HG02973 (cell line): Measurements from ENCODE around the gene ZDHHC5.

Experiments used
- ATAC-seq: cut with Tn5 transposase; IDR thresholded peaks from one replicate; pipeline ENCODE4 v1.9.1; 2021; ENCODE audit warnings: moderate library complexity; ENCODE audit not compliant: unreplicated experiment

ZDHHC5 gene

DNA sequence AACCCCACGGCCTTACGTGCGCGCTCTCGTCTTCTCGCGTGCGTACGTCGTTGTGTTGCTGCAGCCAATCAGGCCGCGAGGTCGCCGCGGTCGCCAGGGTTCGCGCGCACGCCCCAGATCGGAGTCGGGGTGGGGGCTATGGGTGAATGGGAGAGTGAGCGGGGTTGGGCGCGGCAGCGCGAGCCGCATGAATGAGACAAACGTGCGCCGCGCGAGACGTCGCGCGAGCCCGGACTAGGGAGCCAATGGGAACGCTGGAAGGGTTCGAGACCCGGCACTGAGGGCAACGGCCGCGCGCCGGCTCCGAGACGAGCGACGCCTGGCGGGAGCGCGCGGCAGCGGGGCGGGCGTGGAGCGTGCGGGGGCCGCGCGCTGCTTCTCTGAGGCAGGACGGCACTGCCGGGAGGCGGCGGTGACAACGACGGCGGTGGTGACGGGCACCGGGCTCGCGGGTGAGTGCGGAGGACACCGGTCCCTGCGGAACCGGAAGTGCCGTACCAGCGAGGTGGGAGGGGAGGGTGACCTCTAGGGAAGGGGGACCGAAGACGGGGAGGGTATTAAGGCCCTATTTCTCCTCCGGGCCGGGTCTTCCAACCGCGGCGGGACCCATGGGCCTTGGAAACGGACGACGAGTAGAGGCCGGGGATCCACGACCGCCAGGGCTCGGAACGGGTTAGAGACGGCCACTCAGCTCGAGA lies at the start of gene ZDHHC5:
Gene ZDHHC5, plus strand, starts transcription at position 379 of the 698 bp plus-strand sequence. CDS start 4,977 bp downstream, outside the sequence.
- ATAC-seq, result peak; percentile 86

DNA sequence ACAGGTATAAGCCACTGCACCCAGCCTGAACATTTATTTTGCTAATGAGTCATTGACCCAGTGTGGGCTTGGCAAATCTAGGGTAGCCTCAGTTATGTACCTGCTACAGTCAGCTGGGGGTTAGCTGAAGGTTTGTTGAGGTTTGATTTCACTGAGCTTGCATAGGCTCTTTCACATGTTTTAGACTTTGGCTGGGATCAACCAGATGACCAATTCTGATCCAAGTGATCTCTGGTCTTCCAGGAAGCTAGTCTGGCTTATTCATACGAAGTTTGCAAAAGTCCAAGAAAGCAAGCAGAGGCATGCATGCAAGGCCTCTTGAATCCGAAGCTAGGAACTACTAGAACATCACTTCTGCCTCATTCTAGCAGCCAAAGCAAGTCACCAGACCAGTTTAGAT lies 49.5 kb upstream of the ZDHHC5 start:
- no peak for ATAC-seq

DNA sequence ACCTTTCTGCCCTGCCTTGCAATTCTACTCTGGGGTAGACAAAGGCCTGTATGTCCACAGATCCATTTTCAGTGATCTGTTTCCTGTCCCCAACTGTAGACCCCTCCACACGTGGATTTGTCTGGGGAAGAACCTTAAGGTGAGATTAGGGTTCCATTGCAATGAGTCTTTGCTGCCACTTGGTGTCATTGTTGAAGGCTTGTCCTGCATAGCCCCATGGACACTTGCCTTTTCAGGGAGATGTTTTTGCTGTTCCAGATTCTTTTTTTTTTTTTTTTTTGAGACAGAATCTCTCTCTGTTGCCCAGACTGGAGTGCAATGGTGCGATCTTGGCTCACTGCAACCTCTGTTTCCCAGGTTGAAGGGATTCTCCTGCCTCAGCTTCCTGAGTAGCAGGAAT lies 48.6 kb upstream of the ZDHHC5 start:
- no peak for ATAC-seq

DNA sequence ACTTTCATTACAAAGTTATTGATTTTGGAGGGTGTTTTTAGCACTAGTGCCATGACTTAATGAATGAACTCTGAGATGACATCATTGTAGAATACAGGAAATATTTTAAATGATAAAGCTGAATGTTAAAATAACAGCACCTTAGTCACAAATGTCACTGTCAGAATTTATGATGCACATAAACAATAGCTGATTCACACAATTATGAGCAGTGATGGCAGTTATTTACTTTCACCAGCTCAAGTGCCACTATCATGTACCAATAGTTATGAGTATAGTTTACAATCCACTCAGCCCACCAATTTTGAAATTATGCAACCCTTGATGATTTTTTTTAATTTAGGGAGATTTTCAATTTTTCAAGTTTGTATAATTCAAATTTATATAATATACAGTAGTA lies 47.4 kb upstream of the ZDHHC5 start:
- ATAC-seq, result no peak

DNA sequence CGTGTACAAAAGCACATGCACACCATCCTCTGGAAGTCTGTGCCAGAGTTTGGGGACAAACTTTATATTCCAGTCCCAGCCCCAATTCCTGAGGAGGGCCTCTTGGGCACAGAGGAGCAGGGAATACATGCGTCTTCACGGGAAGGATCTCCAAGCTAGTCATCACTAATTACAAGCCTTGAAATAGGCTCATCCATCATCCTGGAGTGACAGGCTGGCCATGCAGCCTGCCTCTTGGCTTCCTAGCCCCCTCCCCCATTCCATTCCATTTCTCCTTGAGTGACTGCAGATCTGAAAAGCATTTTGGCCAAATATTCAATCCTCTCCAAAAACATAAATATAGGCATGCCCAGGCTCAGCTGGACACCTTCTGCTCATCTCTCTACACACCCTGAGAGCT lies 45.7 kb upstream of the ZDHHC5 start:
- ATAC-seq, result no peak

DNA sequence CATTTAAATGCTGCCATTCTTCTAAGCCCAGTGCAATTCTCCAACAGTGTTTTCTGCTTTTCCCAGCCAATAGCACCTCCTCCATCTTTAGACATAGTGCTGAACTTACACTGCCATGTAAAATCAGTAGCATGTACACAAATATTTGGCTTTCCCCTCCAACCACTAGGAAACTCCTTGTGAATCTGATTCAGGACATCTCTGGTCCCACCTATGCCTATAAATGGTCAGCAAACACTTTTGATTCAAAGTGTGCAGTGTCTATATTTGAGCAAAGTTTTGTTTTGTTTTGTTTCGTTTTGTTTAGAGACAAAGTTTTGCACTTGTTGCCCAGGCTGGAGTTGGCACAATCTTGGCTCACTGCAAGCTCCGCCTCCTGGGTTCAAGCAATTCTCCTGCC lies 43.0 kb upstream of the ZDHHC5 start:
- ATAC-seq, result no peak

DNA sequence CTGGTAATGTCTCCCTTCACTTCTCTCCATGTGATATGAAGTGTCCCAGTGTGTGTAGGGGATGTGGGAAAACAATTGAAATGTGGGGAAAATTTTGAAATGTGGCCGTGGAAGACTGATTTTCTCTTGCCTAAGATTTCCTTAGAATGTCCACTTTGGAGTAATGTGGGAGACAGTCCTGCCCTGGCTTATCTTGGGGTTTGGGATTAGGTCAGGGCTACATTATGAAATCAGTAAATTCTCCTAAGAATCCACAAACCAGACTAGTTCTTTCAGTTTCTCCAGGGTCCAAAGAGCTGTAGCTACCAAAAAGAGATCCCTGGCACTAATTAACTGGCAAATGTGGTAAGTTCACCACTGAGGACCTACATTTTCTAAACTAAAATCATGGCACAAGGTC lies 41.0 kb upstream of the ZDHHC5 start:
- ATAC-seq, result no peak

GRCh38 chr11:57630171-57630570 lies 37.7 kb upstream of the ZDHHC5 start:
- ATAC-seq, result no peak

DNA sequence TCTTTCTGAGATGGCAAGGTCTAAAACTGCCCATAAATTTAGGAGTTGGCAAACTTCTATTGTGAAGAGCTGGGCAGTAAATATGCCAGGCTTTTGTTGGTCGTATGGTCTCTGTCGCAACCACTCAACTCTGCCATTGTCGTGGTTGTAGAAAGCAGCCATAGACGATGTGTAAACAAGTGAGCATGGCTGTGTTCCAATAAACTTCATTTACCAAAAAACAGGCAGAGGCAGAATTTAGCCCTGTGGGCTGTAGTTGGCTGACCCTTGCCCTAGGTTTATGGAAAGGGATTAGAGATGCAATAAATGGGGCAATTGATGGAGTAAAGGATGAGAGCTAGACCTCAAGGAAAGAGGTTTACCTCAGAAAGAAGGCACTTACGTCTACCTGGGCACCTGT lies 35.8 kb upstream of the ZDHHC5 start:
- ATAC-seq, result no peak

- ATAC-seq, result no peak
Measured at GRCh38 chr11:57633394-57634070, 34.4 kb upstream of the ZDHHC5 start.

DNA sequence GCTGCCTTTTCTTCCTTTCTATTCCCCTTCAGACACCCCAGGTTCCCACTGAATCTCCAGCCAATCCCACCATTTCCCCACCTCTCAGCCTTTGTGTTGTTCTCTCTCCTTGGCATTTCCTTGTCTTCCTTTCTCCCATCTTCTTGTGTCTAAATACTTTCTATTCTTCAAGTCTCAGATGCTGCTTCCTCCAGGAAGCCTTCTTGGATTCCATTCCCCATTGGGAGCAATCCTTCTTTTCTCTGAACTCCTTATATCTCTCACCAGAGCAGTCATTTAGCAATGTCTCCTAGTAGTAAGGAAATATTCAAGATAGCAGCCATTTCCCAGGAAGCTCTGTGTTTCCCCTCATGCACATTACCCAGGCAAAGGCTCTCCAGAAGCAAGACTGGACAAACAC lies 33.6 kb upstream of the ZDHHC5 start:
- ATAC-seq, result no peak

DNA sequence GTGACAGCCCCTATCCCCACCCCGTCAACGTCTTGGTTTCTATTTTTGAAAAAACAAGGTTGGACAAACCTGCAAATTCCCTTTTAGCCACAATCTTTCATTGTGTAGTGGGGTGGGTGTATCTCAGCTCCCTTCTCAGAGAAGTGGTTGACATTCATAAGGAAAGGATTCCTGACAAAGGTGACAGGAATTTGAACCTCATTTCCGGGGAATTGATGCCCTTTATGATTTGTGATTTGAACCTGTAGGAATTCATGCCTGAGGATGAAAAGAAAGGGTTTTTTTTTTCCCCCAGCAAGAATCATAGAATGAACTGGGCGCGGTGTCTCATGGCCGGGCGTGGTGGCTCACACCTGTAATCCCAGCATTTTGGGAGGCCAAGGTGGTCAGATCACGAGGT lies 32.7 kb upstream of the ZDHHC5 start:
- ATAC-seq, result no peak

DNA sequence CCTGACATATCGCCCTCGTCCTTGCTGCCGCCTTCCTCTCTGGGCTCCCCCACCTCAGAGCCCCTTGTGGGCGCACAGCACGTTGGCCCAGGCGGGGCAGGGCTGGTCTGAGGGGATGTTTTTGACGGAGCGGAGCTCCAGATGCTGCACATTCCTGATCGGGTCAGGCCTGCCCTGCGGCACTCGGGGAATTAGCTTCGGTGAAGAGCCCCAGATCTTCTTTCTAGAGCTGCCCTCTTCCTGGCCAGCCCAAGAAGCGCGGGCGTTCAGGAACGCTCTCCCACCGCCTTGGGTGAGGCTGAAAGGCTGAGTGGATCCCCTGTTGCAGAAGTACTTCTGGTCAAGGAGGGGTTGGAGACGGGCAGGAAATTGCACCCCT lies 30.3 kb upstream of the ZDHHC5 start:
- ATAC-seq, result no peak

DNA sequence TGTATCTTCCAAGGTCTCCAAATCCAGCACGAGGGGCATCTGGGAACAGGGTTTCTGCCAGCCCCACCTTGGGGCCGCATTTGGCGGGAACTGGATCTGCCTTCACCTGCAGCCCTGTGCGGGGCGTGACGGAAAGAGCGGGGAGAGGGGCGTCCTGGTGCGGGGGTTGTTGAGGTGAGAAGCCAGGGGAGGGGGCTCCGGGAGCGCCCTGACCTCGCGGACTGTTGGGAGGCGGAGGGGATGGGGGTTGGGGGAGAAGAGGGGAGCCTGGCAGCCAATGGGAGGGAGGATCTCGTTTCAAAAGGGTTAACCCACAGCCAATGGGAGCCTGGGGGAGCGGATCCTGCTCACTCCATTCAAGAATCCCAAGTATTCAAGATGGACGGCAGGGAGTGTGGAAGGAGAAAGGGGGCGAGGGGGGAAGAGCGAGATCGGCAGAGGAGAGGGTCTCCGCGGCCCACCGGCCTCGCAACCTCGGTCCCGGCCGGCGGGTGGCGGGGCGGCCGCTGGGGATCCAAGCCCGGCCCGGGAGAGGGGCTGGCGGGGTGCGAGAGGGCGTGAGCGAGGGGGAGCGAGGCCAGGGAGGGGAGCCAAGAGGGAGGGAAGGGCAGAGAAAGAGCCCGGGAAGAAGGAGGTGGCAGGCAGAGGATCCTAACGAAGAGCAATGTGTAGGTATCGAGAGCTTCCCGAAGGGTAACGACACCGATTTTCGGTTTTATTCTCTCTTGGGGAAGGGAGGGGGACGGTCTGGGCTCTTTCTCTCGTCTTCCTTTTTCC lies 29.7 kb upstream of the ZDHHC5 start:
- no peak for ATAC-seq

DNA sequence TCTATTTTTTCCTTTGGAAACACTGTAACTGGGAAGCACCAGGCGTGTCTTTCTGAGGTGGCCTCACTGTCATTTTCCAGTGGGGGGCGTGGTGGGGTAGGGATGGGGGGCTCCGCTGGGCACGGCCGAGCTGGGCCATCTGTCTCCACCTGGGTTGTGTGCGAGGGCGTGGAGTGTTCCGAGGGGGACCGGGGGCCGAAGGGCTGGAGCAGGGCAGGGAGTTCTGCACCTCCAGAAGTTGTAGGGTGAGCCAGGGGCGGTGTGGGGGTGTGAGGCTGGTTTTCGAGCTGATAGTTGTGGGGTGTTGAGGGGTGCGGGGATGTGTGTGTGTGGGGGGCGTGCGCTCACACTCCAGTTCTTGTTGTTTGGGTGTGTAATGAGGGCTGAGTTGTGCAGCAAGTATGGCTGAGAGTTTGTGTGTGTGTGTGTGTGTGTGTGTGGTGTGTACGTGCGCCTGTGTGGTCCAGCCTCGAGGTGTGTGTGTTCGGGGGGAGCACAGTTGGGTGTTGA lies 29.0 kb upstream of the ZDHHC5 start:
- ATAC-seq, result no peak

GRCh38 chr11:57639321-57640067 lies 28.4 kb upstream of the ZDHHC5 start:
- no peak for ATAC-seq

- no peak for ATAC-seq
Measured at GRCh38 chr11:57640068-57640800, 27.7 kb upstream of the ZDHHC5 start.

- no peak for ATAC-seq
Measured at GRCh38 chr11:57641011-57641807, 26.7 kb upstream of the ZDHHC5 start.

DNA sequence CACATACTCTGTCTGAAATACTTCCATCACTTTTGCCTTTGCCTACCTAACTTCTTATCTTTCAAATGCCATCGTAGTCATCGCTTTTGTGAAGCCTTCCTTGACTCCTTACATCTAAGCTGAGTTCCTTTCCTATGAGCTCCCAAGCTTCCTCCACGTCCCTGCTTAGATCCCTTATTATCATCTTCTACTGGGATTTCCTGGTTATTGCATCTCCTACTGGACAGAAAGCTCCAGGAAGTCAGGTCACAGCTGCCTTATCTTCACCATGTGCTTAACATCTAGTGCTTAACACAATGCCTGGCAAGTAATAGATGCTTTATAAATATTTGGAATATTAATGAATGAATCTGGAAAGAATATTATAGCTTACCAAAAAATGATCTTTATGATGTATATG lies 24.1 kb upstream of the ZDHHC5 start:
- no peak for ATAC-seq
